HepG2 (cell line): Measurements from ENCODE around the gene PGM2. TPM values are rescaled to one million over a fixed set of nuclear protein-coding genes. Genes with fewer than 3 reads are reported as not detected.

ENCODE experiments used
- AGO2 ChIP-seq: fragments of 200-400 bp; formaldehyde crosslinking; optimal IDR thresholded peaks from 2 replicates; pipeline ENCODE3; 2017; ENCODE audit warnings: mild to moderate bottlenecking, low read depth, low read length, moderate library complexity
- CC2D1A ChIP-seq: sonication (generic); formaldehyde crosslinking; IDR thresholded peaks from 2 replicates; pipeline ENCODE4 v1.8.1; 2023; ENCODE audit warnings: mild to moderate bottlenecking, missing genetic modification reagents
- HNRNPH1 ChIP-seq: fragments of 200-400 bp; formaldehyde crosslinking; optimal IDR thresholded peaks from 2 replicates; pipeline ENCODE3; 2017; ENCODE audit warnings: mild to moderate bottlenecking, low read depth, low read length
- HOXA5 ChIP-seq: sonication (generic); formaldehyde crosslinking; IDR thresholded peaks from 2 replicates; pipeline ENCODE4 v1.4.0; 2020; ENCODE audit warnings: missing genetic modification reagents
- MTF2 ChIP-seq: sonication (generic); formaldehyde crosslinking; IDR thresholded peaks from 2 replicates; pipeline ENCODE4 v1.5.0; 2020; ENCODE audit warnings: missing genetic modification reagents, borderline replicate concordance
- PHF8 ChIP-seq: sonication (generic); formaldehyde crosslinking; IDR thresholded peaks from 2 replicates; pipeline ENCODE4 v1.5.0; 2020; ENCODE audit warnings: missing genetic modification reagents
- SKI ChIP-seq: fragments of 450-650 bp; IDR thresholded peaks from one replicate; pipeline ENCODE4 v1.6.1; 2018; ENCODE audit warnings: mild to moderate bottlenecking; ENCODE audit not compliant: partially characterized antibody
- ZNF383 ChIP-seq: sonication (generic); formaldehyde crosslinking; IDR thresholded peaks from 2 replicates; pipeline ENCODE4 v1.4.0; 2020; ENCODE audit warnings: missing genetic modification reagents, mild to moderate bottlenecking, borderline replicate concordance
- ZNF615 ChIP-seq: sonication (generic); formaldehyde crosslinking; IDR thresholded peaks from 2 replicates; pipeline ENCODE4 v1.5.0; 2020; ENCODE audit warnings: mild to moderate bottlenecking, missing genetic modification reagents, borderline replicate concordance
- ZNF883 ChIP-seq: sonication (generic); formaldehyde crosslinking; IDR thresholded peaks from 2 replicates; pipeline ENCODE4 v1.5.1; 2020; ENCODE audit warnings: mild to moderate bottlenecking, missing genetic modification reagents; ENCODE audit errors: not compliant biosample characterization
- polyA plus RNA-seq, 8 experiments: library from polyadenylated mRNA; depleted of rRNA in 3 of 8; stranded (reverse) in 7 of 8; unstranded in 1 of 8; fragments of >200 nt; fragmentation: Illumina TruSeq in 4 of 8; extraction: Trizol in 4 of 8; gene quantifications; 2 replicates each; pipeline versions ENCODE4 v1.2.1 to v1.2.3, GENCODE V29; 2011 to 2016; ENCODE audit warnings: low read depth in 4 of 8, missing spikeins in 1 of 8, mixed read lengths in 1 of 8; ENCODE audit not compliant: insufficient read depth in 1 of 8
- total RNA-seq, 5 experiments: library from RNA; depleted of rRNA; stranded (reverse); fragments of >200 nt; fragmentation: Illumina TruSeq; extraction: Trizol; gene quantifications; 2 replicates each; pipeline ENCODE4 v1.2.3, GENCODE V29; 2016; ENCODE audit warnings: low read depth in 1 of 5
- TF ChIP-seq, protein P1 (sequence below): sonication (generic); formaldehyde crosslinking; IDR thresholded peaks from 2 replicates; pipeline ENCODE4 v1.4.0; 2020; ENCODE audit warnings: mild to moderate bottlenecking, missing genetic modification reagents, borderline replicate concordance
- TF ChIP-seq, protein P2 (sequence below), 2 experiments: fragments of 450-650 bp in 1 of 2; sonication (generic) in 1 of 2; formaldehyde crosslinking; IDR thresholded peaks; 2 replicates each; pipeline versions ENCODE4 v1.5.0 to v1.8.0; 2020 to 2022; ENCODE audit warnings: mild to moderate bottlenecking in 1 of 2, missing genetic modification reagents in 1 of 2
- TF ChIP-seq, protein P3 (sequence below), 2 experiments: sonication (generic) in 1 of 2; formaldehyde crosslinking in 1 of 2; IDR thresholded peaks; 2 replicates each; pipeline versions ENCODE4 v1.4.0 to v1.6.1; 2018 to 2020; ENCODE audit warnings: missing genetic modification reagents in 2 of 2, borderline replicate concordance in 1 of 2, low read depth in 1 of 2, mild to moderate bottlenecking in 1 of 2, missing biosample characterization in 1 of 2
- TF ChIP-seq, protein P4 (sequence below): sonication (generic); formaldehyde crosslinking; IDR thresholded peaks from 2 replicates; pipeline ENCODE4 v1.8.0; 2022; ENCODE audit warnings: mild to moderate bottlenecking, missing genetic modification reagents, moderate library complexity
- TF ChIP-seq, protein P5 (sequence below): sonication (generic); formaldehyde crosslinking; IDR thresholded peaks from 2 replicates; pipeline ENCODE4 v1.4.0; 2020; ENCODE audit warnings: missing genetic modification reagents

Gene PGM2
- total and polyA plus RNA-seq, 2 of the 13 experiments (the other 11 are each of a cell fraction or from before 2014, with no cell fraction given) = 14.6 to 36.9 TPM

DNA sequence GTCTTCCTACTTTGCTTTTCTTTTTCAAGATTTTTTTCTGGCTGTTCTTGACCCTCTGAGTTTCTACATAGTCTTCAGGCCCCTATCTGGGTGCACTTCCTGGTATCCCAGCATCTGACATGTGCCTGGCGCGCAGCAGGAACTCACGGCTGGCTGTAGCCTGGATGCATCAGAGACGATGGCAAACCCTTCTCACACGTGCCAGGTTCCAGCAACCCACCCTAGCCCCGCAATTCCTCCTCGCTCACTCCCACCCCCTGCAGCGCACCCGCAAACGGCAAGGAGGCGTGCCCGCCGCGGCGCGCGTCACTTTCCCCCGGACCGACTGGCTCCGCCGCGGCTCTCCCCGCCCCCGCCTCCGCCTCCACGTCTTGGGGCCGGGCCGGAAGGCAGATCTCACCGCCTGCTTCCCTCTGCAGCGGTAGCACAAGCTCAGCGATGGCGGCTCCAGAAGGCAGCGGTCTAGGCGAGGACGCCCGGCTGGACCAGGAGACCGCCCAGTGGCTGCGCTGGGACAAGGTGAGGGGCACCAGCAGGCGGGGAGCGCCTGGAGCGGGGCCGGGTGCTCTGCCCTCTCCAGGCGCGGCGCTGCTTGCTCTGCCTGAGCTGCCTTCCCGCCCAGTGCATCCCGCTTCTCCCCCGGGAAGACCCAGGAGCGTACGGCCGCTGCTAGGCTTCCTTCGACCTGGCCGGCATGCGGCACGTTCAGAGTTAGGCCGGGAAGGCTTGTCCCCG is at the start of gene PGM2 (continued):
- TF ChIP-seq, protein P1, sequence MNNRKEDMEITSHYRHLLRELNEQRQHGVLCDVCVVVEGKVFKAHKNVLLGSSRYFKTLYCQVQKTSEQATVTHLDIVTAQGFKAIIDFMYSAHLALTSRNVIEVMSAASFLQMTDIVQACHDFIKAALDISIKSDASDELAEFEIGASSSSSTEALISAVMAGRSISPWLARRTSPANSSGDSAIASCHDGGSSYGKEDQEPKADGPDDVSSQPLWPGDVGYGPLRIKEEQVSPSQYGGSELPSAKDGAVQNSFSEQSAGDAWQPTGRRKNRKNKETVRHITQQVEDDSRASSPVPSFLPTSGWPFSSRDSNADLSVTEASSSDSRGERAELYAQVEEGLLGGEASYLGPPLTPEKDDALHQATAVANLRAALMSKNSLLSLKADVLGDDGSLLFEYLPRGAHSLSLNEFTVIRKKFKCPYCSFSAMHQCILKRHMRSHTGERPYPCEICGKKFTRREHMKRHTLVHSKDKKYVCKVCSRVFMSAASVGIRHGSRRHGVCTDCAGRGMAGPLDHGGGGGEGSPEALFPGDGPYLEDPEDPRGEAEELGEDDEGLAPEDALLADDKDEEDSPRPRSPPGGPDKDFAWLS = peak; percentile 75; the same call in 1 of the 2 replicates
- TF ChIP-seq, protein P2, sequence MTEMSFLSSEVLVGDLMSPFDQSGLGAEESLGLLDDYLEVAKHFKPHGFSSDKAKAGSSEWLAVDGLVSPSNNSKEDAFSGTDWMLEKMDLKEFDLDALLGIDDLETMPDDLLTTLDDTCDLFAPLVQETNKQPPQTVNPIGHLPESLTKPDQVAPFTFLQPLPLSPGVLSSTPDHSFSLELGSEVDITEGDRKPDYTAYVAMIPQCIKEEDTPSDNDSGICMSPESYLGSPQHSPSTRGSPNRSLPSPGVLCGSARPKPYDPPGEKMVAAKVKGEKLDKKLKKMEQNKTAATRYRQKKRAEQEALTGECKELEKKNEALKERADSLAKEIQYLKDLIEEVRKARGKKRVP (CRISPR knock-in tag; IDR thresholded peaks at IDR 0.05) = 0 out of 4 replicates have a peak, but pooled peaks of 1 of the 2 experiments have one; percentile 29
- TF ChIP-seq ZNF883 = peak; percentile 88
- TF ChIP-seq HNRNPH1 = no peak
- TF ChIP-seq, protein P3, sequence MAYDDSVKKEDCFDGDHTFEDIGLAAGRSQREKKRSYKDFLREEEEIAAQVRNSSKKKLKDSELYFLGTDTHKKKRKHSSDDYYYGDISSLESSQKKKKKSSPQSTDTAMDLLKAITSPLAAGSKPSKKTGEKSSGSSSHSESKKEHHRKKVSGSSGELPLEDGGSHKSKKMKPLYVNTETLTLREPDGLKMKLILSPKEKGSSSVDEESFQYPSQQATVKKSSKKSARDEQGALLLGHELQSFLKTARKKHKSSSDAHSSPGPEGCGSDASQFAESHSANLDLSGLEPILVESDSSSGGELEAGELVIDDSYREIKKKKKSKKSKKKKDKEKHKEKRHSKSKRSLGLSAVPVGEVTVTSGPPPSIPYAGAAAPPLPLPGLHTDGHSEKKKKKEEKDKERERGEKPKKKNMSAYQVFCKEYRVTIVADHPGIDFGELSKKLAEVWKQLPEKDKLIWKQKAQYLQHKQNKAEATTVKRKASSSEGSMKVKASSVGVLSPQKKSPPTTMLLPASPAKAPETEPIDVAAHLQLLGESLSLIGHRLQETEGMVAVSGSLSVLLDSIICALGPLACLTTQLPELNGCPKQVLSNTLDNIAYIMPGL (CRISPR knock-in tag; IDR thresholded peaks at IDR 0.05; ENCODE audit: borderline replicate concordance in 1 of 2, low read depth in 1 of 2) = peak; percentile 74 to 87; a peak in 3 of 4 replicates
- no peak for TF ChIP-seq MTF2 (CRISPR knock-in tag)
- TF ChIP-seq CC2D1A (CRISPR knock-in tag) = no peak
- TF ChIP-seq, protein P4, sequence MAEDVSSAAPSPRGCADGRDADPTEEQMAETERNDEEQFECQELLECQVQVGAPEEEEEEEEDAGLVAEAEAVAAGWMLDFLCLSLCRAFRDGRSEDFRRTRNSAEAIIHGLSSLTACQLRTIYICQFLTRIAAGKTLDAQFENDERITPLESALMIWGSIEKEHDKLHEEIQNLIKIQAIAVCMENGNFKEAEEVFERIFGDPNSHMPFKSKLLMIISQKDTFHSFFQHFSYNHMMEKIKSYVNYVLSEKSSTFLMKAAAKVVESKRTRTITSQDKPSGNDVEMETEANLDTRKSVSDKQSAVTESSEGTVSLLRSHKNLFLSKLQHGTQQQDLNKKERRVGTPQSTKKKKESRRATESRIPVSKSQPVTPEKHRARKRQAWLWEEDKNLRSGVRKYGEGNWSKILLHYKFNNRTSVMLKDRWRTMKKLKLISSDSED (CRISPR knock-in tag) = no peak
- TF ChIP-seq, protein P5, sequence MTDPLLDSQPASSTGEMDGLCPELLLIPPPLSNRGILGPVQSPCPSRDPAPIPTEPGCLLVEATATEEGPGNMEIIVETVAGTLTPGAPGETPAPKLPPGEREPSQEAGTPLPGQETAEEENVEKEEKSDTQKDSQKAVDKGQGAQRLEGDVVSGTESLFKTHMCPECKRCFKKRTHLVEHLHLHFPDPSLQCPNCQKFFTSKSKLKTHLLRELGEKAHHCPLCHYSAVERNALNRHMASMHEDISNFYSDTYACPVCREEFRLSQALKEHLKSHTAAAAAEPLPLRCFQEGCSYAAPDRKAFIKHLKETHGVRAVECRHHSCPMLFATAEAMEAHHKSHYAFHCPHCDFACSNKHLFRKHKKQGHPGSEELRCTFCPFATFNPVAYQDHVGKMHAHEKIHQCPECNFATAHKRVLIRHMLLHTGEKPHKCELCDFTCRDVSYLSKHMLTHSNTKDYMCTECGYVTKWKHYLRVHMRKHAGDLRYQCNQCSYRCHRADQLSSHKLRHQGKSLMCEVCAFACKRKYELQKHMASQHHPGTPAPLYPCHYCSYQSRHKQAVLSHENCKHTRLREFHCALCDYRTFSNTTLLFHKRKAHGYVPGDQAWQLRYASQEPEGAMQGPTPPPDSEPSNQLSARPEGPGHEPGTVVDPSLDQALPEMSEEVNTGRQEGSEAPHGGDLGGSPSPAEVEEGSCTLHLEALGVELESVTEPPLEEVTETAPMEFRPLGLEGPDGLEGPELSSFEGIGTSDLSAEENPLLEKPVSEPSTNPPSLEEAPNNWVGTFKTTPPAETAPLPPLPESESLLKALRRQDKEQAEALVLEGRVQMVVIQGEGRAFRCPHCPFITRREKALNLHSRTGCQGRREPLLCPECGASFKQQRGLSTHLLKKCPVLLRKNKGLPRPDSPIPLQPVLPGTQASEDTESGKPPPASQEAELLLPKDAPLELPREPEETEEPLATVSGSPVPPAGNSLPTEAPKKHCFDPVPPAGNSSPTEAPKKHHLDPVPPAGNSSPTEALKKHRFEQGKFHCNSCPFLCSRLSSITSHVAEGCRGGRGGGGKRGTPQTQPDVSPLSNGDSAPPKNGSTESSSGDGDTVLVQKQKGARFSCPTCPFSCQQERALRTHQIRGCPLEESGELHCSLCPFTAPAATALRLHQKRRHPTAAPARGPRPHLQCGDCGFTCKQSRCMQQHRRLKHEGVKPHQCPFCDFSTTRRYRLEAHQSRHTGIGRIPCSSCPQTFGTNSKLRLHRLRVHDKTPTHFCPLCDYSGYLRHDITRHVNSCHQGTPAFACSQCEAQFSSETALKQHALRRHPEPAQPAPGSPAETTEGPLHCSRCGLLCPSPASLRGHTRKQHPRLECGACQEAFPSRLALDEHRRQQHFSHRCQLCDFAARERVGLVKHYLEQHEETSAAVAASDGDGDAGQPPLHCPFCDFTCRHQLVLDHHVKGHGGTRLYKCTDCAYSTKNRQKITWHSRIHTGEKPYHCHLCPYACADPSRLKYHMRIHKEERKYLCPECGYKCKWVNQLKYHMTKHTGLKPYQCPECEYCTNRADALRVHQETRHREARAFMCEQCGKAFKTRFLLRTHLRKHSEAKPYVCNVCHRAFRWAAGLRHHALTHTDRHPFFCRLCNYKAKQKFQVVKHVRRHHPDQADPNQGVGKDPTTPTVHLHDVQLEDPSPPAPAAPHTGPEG = no peak
- TF ChIP-seq ZNF383 (CRISPR knock-in tag) = peak; percentile 25; the same call in 1 of the 2 replicates
- no peak for TF ChIP-seq SKI
- no peak for TF ChIP-seq HOXA5 (CRISPR knock-in tag)
- 0 out of 2 replicates have a peak, but pooled peaks have one; percentile 48 for TF ChIP-seq ZNF615 (CRISPR knock-in tag)
- TF ChIP-seq AGO2 = peak; percentile 77
- TF ChIP-seq PHF8 (CRISPR knock-in tag) = peak; percentile 88
